GM19324 (cell line): ENCODE data around the gene DAGLB.
A peak's percentile ranks its signal among the peaks of the same experiment; 100 is the strongest.

Source experiments
- ATAC-seq: cut with Tn5 transposase; IDR thresholded peaks from one replicate; pipeline ENCODE4 v1.9.1; 2021; ENCODE audit warnings: mild to moderate bottlenecking, moderate library complexity; ENCODE audit not compliant: unreplicated experiment, low FRiP score

Gene DAGLB, protein sequence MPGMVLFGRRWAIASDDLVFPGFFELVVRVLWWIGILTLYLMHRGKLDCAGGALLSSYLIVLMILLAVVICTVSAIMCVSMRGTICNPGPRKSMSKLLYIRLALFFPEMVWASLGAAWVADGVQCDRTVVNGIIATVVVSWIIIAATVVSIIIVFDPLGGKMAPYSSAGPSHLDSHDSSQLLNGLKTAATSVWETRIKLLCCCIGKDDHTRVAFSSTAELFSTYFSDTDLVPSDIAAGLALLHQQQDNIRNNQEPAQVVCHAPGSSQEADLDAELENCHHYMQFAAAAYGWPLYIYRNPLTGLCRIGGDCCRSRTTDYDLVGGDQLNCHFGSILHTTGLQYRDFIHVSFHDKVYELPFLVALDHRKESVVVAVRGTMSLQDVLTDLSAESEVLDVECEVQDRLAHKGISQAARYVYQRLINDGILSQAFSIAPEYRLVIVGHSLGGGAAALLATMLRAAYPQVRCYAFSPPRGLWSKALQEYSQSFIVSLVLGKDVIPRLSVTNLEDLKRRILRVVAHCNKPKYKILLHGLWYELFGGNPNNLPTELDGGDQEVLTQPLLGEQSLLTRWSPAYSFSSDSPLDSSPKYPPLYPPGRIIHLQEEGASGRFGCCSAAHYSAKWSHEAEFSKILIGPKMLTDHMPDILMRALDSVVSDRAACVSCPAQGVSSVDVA

DNA sequence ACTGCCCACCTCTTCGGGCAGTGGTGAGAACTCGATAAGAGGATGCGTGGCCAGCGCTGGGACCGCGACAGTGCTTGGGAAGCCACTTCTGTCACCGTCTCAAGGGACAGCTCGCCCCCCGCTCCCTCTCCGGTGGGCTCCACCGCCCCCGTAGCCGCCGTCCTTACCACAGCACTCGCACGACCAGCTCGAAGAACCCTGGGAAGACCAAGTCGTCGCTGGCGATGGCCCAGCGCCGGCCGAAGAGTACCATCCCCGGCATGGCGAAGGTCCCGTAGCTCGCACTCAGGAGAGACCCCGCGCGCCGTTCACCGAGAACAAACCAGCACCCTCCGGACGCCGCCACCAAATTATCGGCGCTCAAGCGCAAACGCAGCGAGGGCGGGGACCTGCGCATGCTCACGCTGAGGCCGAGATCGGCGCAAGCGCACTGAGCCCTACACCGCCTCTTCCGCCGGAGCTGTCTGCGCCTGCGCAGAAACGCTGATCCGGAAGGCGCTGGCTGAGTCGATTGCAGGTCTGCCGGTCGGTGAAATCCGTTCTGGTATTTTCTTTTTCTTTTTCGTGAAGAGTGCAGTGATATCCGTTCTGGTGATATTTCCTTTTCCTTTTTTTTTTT, at the start of gene DAGLB:
DAGLB (minus strand) TSS at position 374 of the 619 bp plus-strand sequence; CDS start at position 262, 112 bp downstream.
- peak; percentile 91 for ATAC-seq

DNA sequence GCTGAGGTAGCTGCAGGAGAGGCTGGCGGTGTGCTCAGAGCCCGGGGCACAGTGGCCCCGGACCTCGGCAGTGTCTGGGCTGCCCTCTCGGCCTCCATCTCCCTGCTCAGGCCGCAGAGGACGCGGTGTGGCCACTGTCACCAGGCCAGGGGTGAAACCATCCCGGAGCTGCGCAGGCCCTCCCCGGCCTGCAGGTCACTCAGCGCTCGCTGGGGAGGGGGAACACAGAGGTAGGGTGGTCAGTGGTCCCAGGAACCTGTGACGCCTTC, 49.8 kb upstream of the DAGLB start:
- ATAC-seq: no peak

DNA sequence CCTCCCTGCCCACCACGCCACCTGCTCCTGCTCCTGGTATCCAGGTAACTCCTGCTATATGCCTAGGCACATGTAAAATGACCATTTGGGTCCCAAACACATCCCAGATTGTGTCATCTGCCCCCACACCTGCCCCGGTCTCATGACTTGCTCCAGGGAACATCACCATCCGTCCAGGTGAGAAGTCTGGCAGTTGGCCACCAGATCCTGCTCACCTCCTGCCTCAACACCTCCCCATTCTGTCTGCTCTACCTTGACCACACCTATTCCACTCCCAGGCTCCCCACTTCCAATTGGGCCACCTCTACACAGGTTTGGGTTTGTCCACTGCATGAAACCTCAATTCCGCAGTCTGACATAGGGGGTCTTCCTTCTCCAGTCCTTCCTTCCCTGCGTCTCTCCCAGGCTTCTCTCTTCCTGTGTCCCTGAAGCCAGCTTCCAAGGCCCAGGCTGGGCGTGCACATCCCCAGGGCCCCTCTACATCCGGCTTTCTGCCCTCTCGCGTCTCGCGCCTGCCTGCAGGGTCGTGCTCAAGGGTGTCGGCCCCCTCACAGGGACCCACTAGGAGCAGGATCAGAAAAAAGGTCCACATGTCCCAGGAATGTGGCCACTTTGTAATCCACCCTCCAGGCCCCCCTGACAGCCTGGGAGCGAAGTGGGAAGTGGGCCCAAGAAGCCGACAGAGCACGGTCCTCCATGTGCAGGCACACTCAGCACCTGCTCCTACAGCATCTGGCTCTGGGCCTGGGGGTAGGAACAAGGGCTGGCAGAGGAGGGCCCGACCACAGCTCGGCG, 49.3 kb upstream of the DAGLB start:
- no peak for ATAC-seq

DNA sequence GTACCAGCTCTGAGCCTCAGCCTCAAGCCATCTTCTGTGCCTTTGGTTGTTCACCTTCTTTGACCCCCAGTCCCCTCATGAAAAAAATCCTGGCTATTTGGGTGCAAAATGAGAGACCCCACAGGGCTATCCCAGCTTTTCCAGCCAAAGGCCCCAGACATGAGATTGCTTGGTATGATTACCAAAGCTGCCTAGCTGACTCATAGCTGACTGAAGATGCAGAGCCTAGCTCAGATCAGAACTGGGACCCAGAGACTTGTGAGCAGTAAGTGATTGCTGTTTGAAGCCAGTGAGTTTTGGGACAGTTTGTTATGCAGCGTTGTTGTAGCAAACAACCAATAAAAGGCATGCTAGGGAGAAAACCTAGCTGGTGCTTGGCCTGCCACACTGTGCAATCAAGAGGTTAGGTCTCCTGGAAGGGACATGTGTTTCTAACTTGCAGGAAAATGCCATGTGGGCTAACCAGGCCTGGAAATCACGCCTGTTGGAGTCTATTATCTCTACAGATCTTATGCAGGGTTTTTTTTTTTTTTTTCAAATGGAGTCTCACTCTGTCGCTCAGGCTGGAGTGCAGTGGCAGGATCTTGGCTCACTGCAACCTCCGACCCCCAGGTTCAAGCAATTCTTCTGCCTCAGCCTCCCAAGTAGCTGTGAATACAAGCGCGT, 48.0 kb upstream of the DAGLB start:
- no peak for ATAC-seq

DNA sequence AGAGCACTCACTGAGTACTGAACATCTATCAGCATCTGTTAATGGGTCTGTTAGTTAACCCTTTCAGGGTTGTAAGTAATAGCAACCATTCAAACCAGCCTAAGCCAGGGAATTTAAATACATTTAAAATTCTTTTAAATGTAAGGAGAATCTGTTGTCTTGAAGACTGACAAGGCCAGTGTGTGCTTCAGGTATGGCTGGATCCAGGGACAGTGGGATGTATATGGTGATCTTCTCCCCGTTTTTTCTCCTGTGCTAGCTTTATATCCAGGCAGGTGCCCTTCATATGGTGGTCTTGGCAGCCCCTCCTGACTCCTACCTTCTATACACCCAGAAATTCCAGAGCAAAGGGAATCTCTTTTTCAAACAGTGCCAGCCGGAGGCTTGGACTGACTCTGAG, 46.6 kb upstream of the DAGLB start:
- ATAC-seq: no peak

DNA sequence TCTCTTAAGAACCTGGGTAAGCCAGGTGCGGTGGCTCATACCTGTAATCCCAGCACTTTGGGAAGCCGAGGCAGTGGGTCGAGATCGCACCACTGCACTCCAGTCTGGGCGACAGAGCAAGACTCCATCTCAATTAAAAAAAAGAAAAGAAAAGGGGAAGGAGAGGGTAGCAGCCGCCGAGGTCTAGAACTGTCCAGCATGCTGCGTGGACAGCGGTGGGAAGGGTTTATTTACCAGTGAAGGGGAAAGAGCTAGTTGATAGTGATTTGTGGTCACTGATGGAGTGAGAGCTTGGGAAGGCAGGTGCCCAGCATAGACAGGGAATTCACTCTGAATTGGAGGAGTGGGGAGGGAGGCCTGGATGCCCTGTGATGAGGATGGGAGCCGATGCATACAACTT, 43.4 kb upstream of the DAGLB start:
- no peak for ATAC-seq

DNA sequence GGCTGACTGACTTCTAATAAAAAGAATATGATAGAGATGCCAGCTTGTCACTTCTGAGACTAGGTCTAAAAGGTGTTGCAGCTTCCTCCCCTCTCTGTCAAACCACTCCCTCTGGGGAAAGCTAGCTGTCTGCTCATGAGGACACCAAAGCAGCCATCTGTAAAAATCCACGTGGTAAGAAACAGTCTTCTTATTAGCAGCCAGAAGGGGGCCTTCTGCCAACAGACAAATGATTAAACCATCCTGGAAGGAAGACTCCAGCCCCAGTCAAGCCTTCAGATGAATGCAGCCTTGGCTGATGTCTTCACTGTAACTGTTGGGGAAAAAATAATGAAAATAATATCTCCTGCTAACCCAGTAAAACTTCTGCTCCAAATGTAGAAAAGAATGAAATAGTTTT, 41.9 kb upstream of the DAGLB start:
- ATAC-seq: no peak

DNA sequence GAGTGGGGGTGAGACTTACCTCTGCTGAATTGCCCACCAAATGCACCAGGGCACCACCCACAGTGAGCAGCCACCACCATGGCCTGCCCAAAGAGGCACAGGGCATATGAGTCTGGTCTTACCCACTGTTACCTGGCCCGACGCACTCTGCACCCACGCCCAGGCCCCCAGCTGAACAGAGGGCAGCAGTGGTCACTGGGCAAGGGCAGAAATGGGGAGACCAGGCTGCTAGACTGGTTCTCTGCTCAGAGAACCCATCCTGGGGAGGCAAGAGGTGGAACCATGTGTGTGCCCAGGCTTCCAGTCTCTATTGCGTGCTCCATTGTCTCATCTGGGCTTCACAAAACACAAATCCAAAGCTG, 39.4 kb upstream of the DAGLB start:
- no peak for ATAC-seq

DNA sequence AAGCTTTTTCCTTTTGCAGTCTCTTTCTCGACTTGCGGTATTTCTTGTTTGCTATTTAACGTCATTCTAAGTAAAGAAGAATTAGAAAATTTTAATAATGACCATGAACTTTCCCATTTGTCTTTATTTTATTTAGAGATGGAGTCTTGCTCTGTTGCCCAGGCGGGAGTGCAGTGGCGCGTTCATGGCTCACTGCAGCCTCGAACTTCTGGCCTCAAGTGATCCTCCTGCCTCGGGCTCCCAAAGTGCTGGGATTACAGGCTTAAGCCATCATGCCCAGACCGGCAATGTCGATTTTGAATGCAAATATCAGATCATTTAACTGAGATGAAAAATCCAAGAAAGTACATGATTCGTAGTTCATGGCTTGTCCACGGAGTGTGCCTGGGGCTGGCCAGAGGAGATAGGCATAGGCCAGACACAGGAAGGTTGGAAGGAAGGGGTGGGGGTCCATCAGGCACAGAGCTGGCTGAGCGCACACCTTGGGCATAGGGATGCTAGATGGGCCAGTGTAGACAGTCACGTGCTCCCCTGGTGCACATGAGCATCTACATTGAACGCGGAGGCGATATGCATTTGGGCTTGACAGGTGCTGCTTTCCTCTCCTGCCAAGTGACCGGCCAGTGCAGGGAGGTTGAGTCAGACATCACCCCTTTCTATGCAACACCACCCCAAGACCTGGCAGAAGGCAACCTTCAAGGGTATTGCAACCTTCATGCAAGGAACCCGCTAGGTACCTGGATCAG, 38.9 kb upstream of the DAGLB start:
- no peak for ATAC-seq

DNA sequence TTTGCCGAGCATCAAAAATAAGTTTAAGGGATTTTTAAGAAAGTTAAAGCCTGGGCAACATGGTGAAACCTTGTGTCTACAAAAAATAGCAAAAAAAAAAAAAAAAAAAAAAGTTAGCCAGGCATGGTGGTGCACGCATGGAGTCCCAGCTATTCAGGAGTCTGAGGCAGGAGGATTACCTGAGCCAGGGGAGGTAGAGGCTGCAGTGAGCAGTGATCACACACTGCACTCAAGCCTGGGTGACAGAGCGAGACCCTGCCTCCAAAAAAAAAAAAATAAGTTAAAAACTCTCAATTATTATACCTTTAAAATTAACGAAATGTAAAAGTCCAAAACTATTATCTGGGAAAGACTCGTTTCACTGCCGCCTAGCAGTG, 35.0 kb upstream of the DAGLB start:
- no peak for ATAC-seq

DNA sequence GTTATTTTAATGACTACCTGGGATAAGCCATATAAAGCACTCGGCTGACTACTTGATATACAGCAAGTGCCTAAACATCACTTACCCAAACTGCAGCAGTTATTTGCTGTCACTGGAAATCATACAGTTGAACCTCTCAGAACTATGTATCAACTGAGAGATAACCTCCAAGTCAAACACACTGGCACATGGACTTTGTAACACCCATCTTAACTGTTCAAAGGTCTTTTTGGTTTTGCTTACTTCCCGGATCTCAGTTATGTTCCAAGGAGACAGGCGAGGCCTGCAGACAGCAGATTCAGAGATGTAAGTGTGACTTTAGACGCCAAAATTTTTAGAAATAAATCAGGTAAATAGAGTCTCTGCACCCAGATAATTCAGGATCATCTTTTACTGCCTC, 34.6 kb upstream of the DAGLB start:
- no peak for ATAC-seq

DNA sequence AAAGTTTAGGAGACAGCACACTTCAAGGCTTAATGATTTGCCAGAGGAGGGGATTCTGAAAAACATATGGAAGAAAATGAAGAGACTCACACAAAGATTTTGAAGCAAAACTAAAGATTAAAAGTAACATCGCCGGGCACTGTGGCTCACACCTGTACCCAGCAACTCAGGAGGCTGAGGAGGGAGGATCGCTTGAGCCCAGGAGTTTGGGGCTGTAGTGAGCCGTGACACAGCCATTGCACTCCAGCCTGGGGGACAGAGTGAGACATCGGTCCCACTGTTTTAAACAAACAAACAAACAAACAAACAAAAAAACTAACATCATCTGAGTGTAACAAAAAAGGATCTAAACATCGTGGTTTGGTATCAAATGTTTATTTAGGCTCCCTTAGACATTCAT, 33.7 kb upstream of the DAGLB start:
- ATAC-seq: no peak

DNA sequence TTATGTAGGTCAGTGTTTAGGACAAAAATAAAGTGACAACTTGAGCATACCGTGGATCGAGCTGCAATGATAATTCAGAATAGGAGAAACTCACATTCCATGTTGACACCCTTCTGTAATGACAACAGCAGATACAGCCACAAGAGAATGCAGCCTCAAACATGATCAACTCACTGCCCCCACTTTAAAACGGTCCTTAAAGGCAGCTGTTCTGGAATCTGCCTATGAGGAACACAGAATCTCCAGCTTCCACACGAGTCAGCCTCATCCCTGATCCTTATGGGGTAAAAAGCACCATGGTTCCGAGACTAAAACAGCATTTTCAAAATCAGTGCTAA, 32.5 kb upstream of the DAGLB start:
- no peak for ATAC-seq

DNA sequence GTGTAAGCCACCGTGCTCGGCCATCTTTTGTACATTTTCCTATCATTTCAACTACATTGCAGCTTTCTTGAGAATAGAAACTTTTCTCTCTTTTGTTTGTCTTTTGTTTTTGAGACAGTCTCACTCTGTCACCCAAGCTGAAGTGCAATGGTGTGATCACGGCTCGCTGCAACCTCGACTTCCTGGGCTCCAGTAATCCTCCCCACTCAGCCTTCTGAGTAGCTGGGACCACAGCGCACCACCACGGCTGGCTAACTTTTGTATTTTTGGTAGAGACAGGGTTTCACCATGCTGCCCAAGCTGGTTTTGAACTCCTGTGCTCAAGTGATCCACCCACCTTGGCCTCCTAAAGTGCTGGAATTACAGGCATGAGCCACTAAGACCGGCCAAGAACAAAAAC, 31.3 kb upstream of the DAGLB start:
- no peak for ATAC-seq

DNA sequence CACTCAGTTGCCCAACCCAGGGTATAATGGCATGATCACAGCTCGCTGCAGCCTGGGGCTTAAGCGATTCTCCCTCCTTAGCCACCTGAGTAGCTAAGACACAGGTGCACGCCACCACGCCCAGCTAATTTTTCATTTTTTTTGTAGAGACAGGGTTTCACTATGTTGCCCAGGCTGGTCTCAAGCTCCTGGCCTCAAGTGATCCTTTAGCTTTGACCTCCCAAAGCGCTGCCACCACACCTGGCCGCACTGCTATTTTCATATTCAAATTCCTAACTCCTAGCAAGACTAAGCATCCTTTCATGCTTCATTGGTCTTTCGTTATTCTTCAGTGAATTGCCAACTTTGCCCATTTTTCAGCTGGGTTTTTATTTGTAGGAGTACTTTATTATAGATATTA, 30.4 kb upstream of the DAGLB start:
- no peak for ATAC-seq

DNA sequence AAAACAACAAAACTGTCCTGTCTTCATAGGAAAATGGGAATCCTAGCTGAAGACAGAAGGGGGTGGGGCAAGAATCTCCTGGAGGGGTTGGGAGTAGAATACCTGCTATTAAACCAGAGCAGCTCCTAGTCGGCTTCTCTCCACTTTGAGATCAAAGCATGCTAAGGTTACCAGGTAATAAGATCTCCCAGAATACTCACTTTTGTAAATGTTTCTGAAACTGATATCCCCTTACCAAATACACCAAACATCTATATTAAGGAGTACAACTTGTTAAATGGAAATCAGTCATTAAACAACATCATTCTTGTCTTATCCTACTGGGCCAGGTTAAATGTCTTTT, 29.5 kb upstream of the DAGLB start:
- no peak for ATAC-seq

DNA sequence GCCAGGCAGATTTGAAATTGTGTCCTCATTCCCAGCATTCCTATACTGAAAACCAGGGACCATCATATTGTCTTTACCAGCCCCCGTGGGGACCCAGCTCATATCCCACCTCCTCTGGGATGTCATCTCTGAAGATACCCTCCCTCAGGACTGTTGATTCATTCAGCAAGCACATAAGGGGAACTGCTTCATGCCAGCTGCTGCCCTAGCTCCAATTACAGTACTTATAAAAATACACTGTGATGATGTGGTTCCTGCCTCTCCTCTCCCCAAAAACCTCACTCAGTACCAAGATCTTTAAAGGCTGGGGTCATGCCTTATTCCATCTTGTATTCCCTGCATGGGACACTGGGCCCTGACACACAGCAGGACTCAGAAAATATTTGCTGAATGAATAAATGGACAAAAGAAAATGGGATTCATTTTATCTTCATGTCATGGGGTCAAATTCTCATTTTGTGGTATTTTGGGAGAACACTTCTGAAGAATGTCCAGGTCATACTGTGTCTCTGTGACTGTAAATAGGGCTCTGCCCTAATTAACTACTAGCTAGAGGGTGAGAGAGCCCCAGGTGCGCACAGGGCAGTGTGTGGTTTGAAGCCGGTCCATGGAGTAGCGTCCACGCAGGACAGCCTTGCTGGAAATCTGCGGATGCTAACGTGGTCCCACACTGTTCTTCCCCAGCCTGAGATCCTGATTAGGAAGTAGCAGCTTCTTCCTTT, 29.0 kb upstream of the DAGLB start:
- ATAC-seq: no peak

DNA sequence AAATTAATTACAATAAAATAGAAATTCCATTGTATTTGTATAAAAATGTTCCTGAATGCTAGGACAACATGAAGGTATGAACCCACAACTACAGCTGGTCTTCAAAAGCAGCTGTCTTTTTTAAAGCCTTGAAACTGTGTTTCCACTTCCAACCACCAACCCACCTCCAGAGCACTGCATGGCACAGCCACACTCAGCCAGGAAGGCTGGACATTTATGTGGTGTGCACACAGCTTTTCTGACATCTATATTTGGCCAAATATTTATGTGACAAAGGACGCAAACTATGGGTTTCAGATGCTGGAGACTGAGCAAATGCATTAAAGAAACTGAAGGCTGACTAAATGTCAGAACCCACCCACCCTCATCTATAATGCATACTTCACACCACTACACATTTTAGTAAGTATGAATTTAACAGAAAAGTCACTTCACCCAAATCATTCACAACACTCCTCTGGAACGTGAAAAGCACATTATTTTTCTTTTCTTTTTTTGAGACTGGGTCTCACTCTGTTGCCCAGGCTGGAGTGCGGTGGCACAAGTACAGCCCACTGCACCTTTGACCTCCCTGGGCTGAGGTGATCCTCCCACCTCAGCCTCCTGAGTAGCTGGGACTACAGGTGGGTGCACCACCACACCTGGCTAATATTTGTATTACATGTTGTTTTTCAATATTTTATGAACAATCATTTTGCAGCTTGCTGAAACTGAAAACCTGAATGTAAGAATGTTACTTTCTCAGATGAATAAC, 27.9 kb upstream of the DAGLB start:
- no peak for ATAC-seq

DNA sequence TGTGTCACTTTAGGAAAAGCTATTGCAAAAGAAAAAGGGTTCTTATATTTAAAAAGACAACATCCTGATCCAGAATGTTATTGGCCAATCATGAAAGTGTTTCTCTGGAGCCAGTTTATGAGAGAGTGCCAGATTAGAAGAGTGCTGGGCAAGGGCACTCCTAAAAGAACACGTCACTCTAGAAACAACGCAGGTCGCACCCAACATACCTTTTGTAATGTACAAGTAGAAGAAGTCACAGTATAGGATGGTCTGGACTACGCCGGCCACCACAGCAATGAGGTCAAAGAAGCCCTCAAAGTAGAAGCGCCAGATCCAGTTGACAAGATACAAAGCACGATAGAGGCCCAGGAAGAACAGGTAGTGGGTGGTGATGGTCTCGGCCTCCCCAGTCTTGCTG, 18.1 kb upstream of the DAGLB start:
- ATAC-seq: no peak
